ENCODE data around the gene GLIPR1L2. TPM values are rescaled to one million over a fixed set of nuclear protein-coding genes. Genes with fewer than 3 reads are reported as not detected.

Gene GLIPR1L2
- total and polyA plus RNA-seq, 2 of the 8 experiments (the other 6 are each of a cell fraction or from before 2014, with no cell fraction given) = 0.09 TPM; not detected in 1

GRCh38 chr12:75389706-75390105, 1.2 kb upstream of the GLIPR1L2 start:
- Histone ChIP-seq H3K4me3 (ENCODE audit: extremely low read depth in 1 of 4, insufficient read depth in 2 of 4, low read depth in 3 of 4, low read length in 4 of 4) (no peak overlapping the region), H3K56ac (replicated peaks; ENCODE audit: insufficient read length, low read depth, low read length) (no peak overlapping the region), H3K79me1 (ENCODE audit: low read depth, low read length) (no peaks in the 10 kb centered on the region), H2AFZ (ENCODE audit: low read length) (no peak overlapping the region), H3K23me2 (ENCODE audit: low read depth, low read length) (peaks cover 3% of the 10 kb centered on the region; the same call in 1 of the 2 replicates), H3K79me2 (ENCODE audit: control insufficient read depth in 1 of 2, insufficient read depth in 2 of 2, low read length in 2 of 2) (no peaks in the 10 kb centered on the region), H4K5ac (ENCODE audit: insufficient read length, low read depth, low read length) (no peak overlapping the region), H3K9ac (replicated peaks in 1 of 4; ENCODE audit: extremely low read depth in 1 of 4, low read depth in 3 of 4, low read length in 3 of 4) (no peak overlapping the region), H3K36me3 (ENCODE audit: control insufficient read depth in 2 of 4, insufficient read depth in 4 of 4, low read length in 3 of 4) (no peaks in the 10 kb centered on the region), H3K4me1 (replicated peaks in 1 of 4; ENCODE audit: control insufficient read depth in 3 of 4, insufficient read depth in 4 of 4, low read length in 3 of 4) (peaks cover 0 to 3% (median 0%) of the 10 kb centered on the region in 4 experiments; a peak in 1 of 7 replicates), H3K18ac (ENCODE audit: extremely low read depth, low read length) (no peak overlapping the region), H2BK15ac (ENCODE audit: low read length) (no peak overlapping the region), H3K9me3 (ENCODE audit: insufficient read depth in 2 of 2, low read depth in 1 of 2, low read length in 1 of 2) (no peaks in the 10 kb centered on the region), H2BK5ac (ENCODE audit: low read depth, low read length) (no peak overlapping the region), H4K91ac (replicated peaks; ENCODE audit: insufficient read length, low read length) (no peak overlapping the region), H2BK20ac (ENCODE audit: low read length) (no peak overlapping the region), H2AK5ac (ENCODE audit: low read depth, low read length) (no peak overlapping the region), H4K20me1 (replicated peaks in 1 of 2; ENCODE audit: control insufficient read depth in 1 of 2, insufficient read depth in 2 of 2, low read length in 2 of 2) (no peaks in the 10 kb centered on the region), H3K4ac (replicated peaks; ENCODE audit: insufficient read length, low read depth, low read length) (no peak overlapping the region), H4K8ac (ENCODE audit: extremely low read depth, insufficient read depth, low read length) (no peak overlapping the region), H2BK12ac (ENCODE audit: low read depth, low read length) (no peak overlapping the region), H3K4me2 (ENCODE audit: insufficient read depth in 1 of 2, low read depth in 2 of 2, low read length in 2 of 2) (peak overlapping the region in 1 of 2 experiments; percentile 52; a peak in 2 of 4 replicates), H3K27me3 (replicated peaks in 1 of 4; ENCODE audit: control insufficient read depth in 3 of 4, extremely low read depth in 1 of 4, insufficient read depth in 3 of 4, low read length in 3 of 4) (no peaks in the 10 kb centered on the region), H3K23ac (ENCODE audit: insufficient read length) (no peak overlapping the region), H3K14ac (ENCODE audit: insufficient read length) (no peak overlapping the region), H3K27ac (ENCODE audit: low read depth, low read length) (no peak overlapping the region), H2BK120ac (replicated peaks; ENCODE audit: low read depth, low read length) (no peak overlapping the region)
- ChIA-PET POLR2A (ENCODE audit: partially characterized antibody) (no interaction called here), CTCF (ENCODE audit: partially characterized antibody) (no interaction called here)
- FAIRE-seq (no peak), DNase-seq (ENCODE audit: low read depth in 1 of 2, low spot score in 2 of 2) (no peak)
- 74% methylated on average over 1 of the region's 1 CpG; no CpG with 5 or more reads in 1 of the 2 experiments for WGBS, 2 experiments (ENCODE audit: extremely low coverage in 1 of 2, insufficient coverage in 1 of 2, insufficient read length in 1 of 2, insufficient replicate concordance in 2 of 2, low coverage in 1 of 2, low lambda C conversion rate in 2 of 2, missing lambda C conversion rate in 1 of 2)
- TF ChIP-seq SIX5 (IDR thresholded peaks at IDR 0.05; ENCODE audit: low read depth, low read length) (no peak), TCF12 (IDR thresholded peaks at IDR 0.05; ENCODE audit: low read depth, low read length) (no peak), SP2 (IDR thresholded peaks at IDR 0.05; ENCODE audit: low read length) (no peak), EGR1 (IDR thresholded peaks at IDR 0.05; ENCODE audit: borderline replicate concordance, low read depth, low read length) (no peak), KDM5A (IDR thresholded peaks at IDR 0.05; ENCODE audit: low read length) (no peak), BCL11A (IDR thresholded peaks at IDR 0.05; ENCODE audit: low read depth in 2 of 2, low read length in 2 of 2) (no peak), RXRA (IDR thresholded peaks at IDR 0.05; ENCODE audit: insufficient read depth, low read depth, low read length) (no peak), ATF2 (IDR thresholded peaks at IDR 0.05; ENCODE audit: low read length) (no peak), JUN (IDR thresholded peaks at IDR 0.05; ENCODE audit: low read depth, low read length) (no peak), CBX5 (IDR thresholded peaks at IDR 0.05; ENCODE audit: low read depth, low read length) (no peak)
- TF ChIP-seq, protein P1, sequence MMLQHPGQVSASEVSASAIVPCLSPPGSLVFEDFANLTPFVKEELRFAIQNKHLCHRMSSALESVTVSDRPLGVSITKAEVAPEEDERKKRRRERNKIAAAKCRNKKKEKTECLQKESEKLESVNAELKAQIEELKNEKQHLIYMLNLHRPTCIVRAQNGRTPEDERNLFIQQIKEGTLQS (IDR thresholded peaks at IDR 0.05; ENCODE audit: insufficient read depth, low read depth, low read length) = no peak

Data from H1 (cell line).